AG08396 (cell line): ENCODE data around the gene ZSWIM1.
"Not testable (repeated sequence)": the region's sequence is repeated elsewhere in the genome, so short reads cannot be mapped to it uniquely, and the experiment has no call there.

Experiments used
- DNase-seq: peaks from one replicate; pipeline ENCODE4 v3.0.0; 2012; ENCODE audit warnings: low spot score, mixed read lengths

The ZSWIM1 gene

DNA sequence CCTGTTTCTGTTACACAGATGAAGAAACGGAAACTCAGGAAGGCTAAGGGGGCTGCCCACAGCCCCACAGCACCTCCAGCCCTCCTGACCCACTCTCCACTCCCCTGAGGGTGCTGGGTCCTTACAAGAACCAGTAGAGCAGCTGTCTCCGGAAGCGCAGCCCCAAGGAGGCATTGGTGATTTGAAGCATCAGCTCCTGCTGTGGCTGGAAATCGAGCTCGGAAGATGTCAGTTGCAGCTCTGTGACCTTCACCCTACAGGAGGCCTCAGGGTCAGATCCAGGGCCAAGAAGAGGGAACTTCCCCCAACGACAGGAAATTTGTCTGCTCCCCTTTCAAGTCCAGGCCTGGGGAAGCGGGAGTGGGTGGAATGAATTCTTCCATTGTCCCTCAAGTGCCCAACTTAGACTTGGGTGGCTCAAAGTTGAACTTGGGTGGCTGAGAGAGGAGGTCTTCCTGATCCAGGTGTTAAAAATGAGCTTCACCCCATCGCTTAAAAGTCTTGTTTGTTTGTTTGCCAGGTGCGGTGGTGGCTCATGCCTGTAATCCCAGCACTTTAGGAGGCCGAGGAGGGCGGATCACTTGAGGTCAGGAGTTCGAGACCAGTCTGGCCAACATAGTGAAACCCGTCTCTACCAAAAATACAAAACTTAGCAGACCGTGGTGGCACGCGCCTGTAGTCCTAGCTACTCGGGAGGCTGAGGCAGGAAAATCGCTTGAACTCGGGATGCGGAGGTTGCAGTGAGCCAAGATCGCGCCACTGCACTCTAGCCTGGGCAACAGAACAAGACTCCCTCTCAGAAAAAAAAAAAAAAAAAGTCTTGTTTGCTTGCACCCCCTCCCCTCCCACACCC lies 29.0 kb downstream of the ZSWIM1 start:
- DNase-seq, result no peak

DNA sequence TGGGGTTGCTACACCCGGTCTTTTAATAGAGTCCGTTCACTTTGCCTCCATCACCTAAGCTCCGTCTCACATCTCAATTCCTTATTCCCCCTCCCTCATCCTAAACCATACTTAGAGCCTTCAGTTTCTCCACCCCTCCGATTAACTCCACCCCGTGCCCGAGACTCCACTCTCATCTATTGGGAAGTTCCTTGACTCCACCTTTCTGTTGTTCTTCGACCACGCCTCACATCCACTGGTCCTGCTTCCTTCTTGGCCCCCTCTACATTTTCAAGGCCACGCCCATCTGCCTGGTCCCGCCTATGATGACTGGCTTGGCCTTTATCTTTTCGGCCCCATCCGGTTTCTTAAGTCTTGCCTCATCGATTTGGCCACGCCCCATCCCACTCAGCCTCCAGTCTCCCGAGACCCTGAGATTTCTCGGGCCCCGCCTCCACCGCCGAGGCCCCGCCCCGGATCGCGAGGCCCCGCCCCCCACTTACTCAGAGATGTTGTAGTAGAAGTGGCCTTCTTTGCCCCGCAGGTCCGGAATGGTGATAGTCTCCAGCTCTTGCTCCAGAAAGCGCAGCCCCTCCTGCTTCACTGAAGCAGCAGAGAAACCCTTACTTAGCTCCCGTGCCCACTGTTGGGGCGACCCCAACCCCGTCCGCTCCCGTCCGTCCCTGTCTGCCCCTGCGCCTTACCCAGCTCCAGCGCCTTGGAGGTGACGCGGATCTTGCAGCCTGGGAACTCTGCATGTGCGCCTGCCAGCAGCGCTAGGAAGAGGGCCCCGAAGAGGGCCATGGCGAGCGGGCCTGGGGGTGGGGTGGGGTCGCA lies 29.9 kb downstream of the ZSWIM1 start:
- peak; percentile 97 for DNase-seq

DNA sequence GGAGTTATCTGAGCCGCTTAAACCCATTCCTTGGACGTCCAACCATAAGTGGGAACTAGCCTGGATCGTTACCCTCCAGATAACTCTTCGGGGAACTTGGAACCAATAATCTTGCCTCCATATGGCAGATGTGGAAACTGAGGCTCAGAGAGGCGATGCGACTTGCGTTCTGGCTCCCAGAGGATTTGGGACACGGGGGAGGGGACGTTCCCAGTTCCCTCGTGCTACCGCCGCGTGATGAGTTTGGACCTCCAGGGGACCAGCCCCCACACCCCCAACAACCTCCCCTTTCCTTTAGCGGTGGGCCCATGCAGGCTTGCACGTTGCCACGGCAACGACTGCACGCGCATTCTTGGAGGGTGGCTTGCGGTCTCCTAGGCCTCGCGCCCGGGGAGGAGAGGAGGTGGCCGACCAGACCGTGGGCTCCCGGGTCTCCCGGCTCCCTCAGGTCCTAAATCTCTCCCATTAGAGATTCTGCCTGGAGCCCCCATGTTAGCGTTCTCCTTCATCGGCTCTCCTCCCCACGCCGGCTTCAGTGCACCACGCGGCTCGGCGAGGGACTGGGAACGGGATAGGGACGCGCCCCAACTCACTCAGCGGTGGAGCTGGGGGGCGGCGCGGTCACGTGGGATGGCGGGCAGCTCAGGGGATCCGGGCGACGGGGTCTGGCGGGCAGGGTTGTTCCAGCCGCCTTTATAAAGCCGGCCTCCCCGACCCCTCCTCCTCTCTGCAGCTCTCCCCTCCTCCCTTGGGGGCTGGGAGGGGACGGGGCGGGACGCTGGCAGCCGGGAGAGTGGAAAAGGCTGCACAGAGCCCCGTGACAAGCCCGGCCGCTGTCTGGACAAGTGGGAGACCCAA lies 30.7 kb downstream of the ZSWIM1 start, which contains the start of gene PLTP:
Gene PLTP (minus strand): TSS at position 670 of the 858 bp plus-strand sequence. CDS start 703 bp downstream, outside the sequence.
- peak; percentile 59 for DNase-seq

DNA sequence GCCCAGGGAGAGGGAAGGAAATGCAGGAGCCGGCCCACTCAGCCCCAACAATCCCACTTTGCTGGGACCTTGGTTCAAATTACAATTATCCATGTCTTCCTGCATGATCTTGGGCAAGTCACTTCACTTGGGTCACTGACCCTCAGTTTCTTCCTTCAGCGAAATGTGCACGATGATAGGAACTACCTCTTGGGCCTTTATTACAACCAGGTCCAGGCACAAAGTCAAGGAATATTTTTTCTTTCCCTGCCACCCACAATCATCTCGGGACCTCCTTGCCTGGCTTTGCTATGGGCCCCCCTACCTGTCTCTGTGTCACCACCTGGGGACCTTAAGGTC lies 31.3 kb downstream of the ZSWIM1 start:
- DNase-seq, result no peak

DNA sequence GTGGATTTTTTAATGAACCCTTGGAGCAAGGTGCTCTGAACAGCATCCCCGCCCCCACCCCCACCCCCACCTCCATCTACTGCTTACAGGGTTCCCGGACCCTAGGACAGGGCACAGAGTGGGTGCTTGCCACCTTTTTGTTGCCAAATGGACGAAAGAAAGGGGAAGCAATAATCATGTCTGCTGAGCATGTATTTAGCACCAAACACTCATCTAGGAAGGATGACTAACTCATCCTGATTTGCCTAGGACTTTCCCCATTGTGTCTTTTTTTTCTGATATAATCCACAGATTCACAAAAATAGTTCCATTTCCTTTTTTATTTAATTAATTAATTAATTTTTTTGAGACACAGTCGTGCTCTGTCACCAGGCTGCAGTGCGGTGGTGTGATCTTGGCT lies 32.1 kb downstream of the ZSWIM1 start:
- DNase-seq, result no peak

DNA sequence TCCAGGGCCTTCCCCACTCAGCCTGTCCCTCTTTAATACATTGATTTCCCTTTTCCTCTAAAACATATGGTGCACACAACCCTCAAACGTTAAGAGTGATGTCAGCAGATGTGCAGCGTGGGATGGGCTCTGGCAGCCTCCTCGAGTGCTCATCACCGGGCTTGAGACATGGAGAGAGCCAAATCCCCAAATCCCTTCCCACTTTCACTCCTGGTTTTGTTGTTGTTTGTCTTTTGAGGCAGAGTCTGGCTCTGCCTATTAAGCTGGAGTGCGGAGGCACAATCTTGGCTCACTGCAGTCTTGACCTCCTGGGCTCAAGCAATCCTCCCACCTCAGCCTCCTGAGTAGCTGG lies 36.7 kb downstream of the ZSWIM1 start:
- no peak for DNase-seq

DNA sequence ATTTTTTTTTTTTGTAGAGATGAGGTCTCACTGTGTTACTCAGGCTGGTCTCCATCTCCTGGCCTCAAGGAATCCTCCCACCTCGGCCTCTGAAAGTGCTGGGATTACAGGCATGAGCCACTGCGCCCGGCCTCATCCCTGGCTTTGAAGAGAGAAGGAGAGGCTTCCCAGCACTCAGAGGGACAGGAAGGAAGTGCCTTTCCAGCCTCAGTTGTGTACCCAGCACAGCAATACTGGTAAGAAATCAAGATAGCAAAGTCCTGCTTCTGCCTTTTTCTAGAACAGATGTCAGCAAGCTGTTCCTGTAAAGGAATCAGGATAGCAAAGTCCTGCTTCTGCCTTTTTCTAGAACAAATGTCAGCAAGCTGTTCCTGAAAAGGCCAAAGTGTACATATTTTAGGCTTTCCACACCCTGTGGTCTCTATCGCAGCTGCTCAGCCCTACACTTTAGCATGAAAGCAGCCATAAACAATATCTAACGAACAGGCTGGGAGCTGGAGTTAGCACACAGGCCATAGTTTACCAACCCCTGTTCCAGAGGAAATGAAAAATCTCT lies 37.2 kb downstream of the ZSWIM1 start:
- DNase-seq, result no peak

DNA sequence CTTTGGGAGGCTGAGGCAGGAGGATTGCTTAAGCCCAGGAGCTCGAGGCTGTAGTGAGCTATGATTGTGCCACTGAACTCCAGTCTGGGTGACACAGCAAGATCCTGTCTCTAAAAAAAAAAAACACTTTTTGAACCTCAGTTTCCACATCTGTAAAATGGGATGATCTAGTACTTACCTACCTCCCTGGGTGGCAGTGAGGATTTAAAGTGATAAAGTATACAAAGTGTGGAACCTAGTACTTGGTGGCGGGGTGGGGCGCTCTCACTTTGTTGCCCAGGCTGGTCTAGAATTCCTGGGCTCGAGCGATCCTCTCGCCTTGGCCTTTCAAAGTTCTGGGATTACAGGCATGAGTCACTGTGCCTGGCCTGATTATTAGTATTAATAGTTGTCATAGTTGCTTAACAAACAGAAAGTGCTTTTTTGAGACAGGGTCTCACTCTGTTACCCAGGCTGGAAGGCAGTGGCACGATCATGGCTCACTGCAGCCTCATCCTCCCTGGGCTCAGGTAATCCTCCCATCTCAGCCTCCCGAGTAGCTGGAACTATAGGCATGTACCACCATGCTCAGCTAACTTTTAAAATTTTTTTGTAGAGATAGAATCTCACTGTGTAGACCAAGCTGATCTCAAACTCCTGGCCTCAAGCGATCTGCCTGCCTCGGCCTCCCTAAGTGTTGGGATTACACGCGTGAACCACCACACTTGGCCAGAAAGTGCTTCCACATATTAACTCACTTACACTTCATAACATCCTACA lies 37.9 kb downstream of the ZSWIM1 start:
- no peak for DNase-seq

DNA sequence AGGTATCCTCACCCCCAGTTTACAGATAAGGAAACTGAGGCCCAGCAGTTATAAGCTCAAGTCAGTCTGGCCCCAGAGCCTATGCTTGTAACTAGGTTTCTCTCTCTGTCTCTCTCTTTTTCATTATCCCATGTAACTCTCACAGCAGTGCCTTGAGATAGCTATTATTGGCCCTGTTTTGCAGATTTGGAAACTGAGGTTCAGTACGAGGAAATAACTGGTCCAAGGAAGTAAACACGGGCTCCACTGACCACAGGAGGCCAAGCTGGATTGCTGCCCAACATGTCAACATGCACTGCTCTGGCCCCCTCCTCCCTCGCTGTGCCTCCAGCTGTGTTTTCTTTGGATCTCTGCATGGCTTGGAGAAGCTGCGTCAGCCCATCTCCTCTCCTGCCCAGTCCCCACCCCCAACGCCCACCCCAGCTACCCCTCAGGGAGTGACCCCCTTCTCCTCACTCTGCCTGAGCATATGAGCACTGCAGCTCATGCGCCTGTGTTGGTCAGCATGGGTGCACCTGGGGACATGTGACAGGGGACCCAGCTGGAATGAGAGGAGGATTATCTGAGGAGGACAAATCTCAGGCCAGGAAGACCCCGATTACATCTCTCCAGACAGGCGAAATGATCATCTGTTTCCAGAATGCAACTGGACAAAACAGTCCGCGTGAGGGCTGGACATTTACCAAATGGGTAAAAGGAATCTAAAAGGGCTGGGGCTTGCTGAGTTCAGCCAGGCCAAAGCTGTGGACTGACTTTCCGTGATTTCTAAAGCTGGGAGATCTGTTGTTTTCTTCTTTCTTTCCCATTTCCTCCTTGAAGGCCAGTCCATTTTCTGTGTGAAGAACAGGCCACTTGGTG lies 38.7 kb downstream of the ZSWIM1 start:
- no peak for DNase-seq

DNA sequence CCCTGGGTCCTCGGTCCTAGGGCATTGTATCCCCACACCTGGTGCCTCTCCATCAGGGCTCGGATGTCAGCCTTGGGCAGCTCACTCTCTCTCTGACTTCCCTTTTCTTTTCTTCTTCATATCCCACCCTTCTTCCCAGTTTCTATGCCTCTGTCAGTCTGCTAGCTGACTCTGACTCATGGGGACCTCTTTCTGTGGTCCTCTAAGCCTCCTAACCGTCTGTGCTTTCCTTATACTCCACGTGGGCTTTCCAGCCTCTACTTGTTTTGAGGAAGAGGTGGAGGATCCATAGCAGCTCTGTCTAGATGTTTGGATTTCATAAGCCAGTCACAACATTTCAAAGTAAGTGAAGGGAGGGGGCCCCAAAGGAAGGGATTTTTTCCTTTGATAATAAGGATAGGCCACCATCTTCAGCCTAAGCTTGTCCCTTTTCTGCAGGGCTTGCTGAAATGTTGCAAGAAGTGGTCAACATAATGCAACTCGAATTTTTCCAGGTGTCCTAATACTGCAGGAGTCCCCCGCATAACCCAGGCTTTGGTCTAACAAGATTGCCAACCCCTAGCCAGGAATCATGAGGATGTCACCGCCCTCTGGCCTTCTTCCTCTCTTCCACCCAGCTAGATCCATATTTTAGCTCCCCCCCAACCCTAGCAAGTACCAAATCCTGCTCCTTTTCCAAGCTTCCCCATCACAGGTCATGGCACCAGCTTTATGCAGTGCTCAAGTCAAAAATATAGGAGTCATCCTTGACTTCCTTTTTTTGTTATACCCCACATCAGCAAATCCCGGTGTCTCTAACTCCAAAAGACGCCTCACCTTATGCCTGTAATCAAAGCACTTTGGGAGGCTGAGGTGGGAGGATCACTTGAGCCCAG lies 39.7 kb downstream of the ZSWIM1 start:
- DNase-seq, result no peak

DNA sequence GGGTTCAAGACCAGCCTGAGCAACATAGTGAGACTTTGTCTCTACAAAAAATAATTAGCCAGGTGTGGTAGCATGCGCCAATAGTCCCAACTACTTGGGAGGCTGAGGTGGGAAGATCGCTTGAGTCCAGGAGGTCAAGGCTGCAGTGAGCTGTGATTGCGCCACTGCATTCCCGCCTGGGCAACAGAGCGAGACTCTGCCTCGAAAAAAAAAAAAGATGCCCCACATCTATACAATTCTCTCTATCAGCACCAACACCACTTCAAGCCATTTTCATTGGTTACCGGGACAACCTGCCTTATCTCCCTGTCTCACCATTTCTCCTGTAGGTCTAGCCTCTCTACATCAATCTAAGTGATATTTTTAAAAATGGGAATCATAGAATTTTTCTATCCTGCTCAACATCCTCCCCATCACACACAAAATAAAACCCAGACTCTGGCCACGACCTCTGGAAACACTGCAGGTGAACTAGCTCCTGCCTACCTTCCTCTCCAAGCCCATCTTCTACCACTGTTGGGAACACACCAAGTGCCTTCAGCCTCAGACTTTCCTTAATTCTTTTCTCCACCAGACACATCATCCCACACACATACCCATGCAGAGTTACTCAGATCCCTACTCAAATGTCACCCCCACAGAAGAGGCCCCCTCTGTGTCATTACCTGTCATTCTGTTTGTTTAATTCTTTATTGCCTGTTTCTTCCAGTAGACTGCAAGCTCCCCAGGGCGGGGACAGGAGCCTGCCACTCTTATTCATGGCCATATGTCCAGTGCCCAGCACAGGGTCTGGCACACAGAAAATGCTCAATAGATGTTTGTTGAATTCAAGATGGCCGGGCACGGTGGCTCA lies 40.5 kb downstream of the ZSWIM1 start:
- no peak for DNase-seq

DNA sequence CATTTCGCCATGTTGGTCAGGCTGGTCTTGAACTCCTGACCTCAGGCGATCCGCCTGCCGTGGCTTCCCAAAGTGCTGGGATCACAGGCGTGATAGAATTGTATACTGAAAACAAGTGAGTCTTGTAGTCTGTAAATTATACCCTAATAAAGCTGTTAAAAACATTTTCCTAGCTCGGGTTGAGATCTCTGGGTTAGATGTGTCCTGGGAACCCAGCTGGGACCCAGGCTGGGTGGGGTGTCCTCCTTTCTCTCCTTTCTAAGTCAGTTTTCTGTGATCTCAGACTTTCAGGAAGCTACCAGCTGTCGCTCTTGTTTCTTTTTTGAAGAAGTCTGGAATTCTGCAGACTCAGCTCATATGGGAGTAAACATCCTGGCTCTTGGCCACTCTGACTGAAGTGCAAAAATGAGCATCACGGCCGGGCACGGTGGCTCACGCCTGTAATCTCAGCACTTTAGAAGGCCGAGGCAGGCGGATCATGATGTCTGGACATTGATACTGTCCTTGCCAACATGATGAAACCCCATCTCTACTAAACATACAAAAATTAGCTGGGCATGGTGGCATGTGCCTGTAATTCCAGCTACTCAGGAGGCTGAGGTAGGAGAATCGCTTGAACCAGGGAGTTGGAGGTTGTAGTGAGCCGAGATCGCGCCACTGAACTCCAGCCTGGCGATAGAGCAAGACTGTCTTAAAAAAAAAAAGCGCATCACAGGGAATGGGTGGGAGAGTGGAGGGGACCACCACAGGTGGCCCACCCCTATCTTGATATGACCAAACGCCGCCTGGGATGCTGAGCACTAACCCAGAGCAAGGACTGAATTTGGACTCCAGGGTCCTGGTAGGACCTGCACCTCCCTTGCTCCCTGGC lies 43.6 kb downstream of the ZSWIM1 start:
- no peak for DNase-seq

DNA sequence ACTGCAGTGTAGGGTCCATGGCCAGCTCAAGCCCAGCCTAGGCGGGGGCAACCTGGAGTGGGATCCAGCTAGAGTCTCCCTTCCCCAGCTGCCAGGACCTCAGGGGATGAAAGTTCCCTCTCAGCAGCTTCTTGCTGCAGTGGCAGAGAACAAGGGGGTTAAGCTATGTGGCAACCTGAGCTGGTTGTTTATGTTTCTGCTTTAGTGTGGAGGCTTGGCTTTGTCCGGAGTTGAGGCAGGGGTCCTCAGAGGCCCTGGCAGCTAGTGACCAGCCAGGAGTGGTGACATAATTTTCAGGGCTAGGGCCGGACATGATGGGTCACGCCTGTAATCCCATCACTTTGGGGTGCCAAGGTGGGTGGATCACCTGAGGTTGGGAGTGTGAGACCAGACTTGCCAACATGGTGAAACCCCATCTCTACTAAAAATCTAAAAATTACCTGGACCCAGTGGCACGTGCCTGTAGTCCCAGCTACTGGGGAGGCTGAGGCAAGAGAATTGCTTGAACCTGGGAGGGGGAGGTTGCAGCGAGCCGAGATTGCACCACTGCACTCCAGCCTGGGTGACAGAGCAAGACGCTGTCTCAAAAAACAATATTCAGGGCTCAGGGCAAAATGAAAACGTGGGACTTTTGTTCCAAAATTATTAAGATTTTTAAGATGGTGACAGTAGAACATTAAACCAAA lies 44.9 kb downstream of the ZSWIM1 start:
- DNase-seq, result no peak

DNA sequence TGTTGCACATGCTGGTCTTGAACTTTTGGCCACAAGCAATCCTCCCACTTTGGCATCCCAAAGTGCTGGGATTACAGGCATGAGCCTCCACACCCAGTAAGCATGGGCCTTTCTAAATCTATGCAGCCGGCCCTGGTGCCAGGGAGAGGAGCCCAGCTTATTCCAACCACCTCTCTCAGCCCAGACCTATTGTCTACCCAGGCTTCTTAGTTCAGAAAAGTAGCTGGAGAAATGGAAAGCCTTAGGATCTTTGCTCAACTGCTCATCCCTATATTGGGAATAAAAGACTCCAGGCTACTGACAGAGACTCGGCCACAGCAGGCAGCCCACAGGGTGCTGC lies 45.7 kb downstream of the ZSWIM1 start:
- DNase-seq, result no peak

DNA sequence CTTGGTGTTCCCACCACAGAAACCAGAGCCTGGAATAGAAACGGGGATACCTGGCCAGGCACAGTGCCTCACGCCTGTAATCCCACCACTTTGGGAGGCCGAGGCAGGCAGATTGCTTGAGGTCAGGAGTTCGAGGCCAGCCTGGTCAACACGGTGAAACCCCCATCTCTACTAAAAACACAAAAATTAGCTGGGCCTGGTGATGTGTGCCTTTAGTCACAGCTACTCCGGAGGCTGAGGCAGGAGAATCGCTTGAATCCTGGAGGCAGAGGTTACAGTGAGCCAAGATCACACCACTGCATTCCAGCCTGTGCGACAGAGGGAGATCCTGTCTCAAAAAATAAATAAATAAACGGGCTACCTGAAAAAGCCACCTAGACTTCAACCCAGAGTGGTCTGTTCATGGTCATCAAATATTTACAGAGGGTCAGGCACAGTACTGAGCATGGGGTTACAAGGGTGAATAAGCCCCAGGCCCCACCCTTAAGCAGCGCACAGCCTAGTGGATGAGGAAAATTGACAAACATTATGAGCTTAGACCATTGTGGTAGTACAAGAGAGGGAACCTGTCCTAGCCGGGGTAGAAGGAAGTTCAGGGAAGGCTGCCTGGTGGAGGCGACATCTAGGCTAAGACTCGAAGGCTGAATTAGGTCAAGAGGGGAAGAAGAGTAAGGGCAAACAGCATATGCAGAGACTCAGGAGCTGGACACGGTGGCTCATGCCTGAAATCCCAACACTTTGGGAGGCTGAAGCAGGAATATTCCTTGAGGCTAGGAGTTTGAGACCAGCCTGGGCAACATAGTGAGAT lies 46.2 kb downstream of the ZSWIM1 start:
- no peak for DNase-seq

DNA sequence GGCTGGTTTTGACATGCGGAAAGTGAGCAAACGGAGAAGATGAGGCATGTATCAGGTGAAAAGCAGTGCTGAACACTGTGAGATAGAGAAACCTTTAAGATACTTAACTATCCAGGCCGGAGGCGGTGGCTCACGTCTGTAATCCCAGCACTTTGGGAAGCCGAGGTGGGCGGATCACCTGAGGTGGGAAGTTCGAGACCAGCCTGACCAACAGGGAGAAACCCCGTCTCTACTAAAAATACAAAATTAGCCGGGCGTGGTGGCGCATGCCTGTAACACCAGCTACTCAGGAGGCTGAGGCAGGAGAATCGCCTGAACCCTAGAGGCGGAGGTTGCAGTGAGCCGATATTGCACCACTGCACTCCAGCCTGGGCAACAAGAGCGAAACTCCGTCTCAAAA lies 50.7 kb downstream of the ZSWIM1 start:
- not testable (repeated sequence) for DNase-seq
